Measurements from ENCODE around the gene ATP5F1C.
A peak's percentile ranks its signal among the peaks of the same experiment; 100 is the strongest.
"Not testable (repeated sequence)": the region's sequence is repeated elsewhere in the genome, so short reads cannot be mapped to it uniquely, and the experiment has no call there.

The ATP5F1C gene

GRCh38 chr10:7787857-7788638 is at the start of gene ATP5F1C, which contains the start of gene KIN:
ATP5F1C (plus strand) TSS chr10:7788177; CDS start chr10:7788208, 31 bp downstream.
KIN (minus strand) TSS chr10:7787993; CDS start chr10:7787933, 60 bp downstream.
- peak; percentile 61 for DNase-seq

- DNase-seq = no peak
These were observed 49.2 kb upstream of the ATP5F1C start for GRCh38 chr10:7738536-7739407.

GRCh38 chr10:7744307-7744706 is 43.7 kb upstream of the ATP5F1C start:
- DNase-seq = no peak

DNA sequence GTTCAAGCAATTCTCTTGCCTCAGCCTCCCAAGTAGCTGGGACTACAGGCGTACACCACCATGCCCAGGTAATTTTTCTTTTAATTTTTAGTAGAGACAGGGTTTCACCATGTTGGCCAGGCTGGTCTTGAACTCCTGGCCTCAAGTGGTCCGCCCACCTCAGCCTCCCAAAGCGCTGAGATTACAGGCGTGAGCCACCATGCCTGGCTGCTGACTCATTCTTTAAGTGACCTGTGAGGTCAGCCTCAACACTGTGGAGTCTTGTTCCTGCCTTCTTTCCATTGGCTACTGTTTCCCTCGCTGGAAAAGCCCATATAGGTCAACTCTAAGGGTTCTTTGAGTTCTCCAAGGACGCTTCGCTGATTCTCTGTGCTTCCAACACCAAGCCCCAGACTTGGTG is 39.3 kb upstream of the ATP5F1C start:
- DNase-seq = not testable (repeated sequence)

DNA sequence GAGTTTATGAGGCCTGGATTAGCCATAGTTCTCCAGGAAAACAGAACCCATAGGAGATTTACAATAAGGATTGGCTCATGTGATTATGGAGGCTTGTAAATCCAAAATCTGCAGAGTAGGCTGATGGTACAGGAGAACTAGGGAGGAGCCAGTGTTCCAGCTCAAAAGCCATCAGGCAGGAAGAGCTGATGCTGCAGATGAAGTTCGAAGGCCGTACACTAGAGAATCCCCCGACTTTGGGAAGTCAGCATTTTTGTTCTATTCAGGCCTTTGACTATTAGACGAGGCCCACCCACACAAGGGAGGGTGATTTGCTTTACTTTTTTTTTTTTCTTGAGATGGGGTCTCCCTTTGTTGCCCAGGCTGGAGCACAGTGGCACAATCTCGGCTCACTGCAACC is 37.8 kb upstream of the ATP5F1C start:
- no peak for DNase-seq

GRCh38 chr10:7752251-7752650 is 35.7 kb upstream of the ATP5F1C start:
- DNase-seq = no peak

GRCh38 chr10:7755103-7755502 is 32.9 kb upstream of the ATP5F1C start:
- no peak for DNase-seq

GRCh38 chr10:7756360-7756992 is 31.5 kb upstream of the ATP5F1C start:
- DNase-seq = no peak

- DNase-seq = no peak
These were observed 24.0 kb upstream of the ATP5F1C start for GRCh38 chr10:7763929-7764328.

DNA sequence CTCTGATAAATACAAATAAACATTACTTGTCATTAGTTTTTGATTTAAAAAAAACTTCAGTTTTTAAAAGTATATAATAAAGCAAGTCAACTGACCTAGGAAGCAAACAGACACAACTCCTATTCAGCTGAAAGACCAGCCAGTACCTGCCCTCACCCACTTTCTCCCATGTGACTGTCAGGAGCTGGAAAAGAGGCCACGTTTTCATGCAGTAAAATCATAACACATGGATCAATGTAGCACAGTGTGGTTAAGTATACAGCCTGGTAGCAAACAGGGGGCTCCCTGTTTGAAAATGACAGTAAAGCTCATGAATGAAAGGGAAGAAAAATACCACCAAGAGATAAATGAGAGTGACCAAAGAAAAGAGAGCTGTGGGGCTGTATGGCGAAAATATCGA is 21.7 kb upstream of the ATP5F1C start:
- no peak for DNase-seq

DNA sequence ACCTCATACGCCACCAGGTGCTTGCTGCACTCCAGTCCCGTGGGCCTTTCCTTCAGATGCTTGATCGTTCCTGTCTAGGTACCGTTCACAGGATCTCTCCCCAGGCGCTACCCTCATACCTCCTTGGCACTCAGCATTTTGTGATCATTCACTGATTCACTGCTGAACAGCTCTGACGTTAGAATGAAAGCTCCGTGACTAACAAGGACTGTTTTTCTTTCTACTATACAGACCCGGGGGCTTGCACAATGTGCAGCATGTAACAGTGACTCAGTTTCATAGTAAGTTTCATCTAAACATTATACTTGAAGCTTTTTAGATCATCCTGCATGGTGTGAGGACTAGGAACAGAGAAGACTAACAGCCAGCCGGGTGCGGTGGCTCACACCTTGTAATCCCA is 20.8 kb upstream of the ATP5F1C start:
- DNase-seq = no peak

- DNase-seq = no peak
These were observed 19.6 kb upstream of the ATP5F1C start for GRCh38 chr10:7768417-7768816.

DNA sequence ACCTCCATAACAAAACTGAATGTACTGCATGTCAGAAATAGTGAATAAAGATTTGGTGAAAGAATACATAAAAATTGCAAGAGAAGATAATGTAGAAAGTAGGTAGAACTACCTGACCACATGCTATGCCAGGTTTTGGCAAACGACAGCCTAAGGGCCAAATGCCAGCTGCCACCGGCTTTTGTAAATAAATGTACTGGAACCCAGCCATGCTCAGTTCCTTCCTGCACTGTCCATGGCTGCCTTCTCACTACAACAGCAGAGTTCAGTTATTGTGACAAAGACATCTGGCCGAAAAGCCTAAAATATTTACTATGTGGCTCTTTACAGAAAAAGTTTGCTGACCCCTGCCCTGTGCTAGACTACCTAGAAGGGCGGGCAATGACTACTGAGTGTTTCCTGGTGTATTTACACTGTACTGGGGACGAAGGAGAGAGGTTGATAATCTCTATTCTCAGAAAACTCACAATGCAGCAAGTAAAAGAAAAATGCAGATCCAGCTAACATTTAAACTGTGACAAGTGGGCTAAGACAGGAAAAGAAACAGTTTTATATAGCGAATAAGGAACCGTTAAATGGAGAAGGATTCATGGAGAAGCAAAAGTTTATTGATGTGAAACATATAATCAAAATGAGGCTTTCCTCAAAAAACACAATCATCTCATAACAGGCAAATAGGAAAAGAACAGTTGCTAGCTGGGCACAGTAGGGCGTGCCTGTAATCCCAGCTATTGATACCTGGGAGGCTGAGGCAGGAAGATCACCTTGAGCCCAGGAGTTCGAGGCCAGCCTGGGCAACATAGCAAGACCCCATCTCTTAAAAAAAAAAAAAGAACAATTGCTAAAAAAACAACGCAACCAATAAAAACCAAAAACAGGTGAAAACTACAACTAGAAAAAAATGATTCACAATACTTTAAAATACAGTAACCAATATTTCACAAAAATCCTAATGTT is 13.9 kb upstream of the ATP5F1C start:
- peak; percentile 17 for DNase-seq

DNA sequence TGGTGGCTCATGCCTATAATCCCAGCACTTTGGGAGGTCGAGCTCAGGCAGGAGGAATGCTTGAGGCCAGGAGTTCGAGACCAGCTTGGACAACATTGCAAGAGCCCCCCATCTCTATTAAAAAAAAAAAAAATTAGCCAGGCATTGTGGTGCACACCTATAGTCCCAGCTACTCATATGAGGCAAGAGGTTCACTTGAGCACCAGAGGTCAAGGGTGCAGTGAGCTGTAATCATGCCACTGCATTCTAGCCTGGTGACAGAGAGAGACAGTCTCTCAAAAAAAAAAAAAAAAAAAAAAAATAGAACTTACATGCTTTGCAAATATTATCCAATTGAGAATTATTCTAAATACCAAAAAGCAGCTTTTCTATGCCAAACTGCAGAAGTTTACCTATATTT is 11.2 kb upstream of the ATP5F1C start:
- DNase-seq = no peak

DNA sequence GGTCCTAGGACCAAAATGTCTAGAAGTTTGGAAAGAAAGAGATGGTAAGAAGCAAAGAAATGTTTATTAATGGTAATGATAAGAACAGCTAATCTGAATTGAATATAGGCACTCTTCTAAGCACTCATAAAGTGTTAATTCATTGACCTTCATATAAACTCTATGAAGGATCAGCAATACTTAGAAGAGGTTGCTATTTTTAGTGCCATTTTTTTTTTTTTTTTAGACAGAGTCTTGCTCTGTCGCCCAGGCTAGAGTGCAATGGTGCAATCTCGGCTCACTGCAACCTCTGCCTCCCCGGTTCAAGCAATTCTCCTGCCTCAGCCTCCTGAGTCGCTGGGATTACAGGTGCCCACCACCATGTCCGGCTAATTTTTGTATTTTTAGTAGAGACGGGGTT is 5.8 kb upstream of the ATP5F1C start:
- DNase-seq = not testable (repeated sequence)

GRCh38 chr10:7786430-7786829 is 1.5 kb upstream of the ATP5F1C start:
- no peak for DNase-seq

GRCh38 chr10:7787150-7787856 is 674 bp upstream of the ATP5F1C start:
- DNase-seq = no peak

GRCh38 chr10:7788639-7789286 is 786 bp downstream of the ATP5F1C start:
- DNase-seq = no peak

DNA sequence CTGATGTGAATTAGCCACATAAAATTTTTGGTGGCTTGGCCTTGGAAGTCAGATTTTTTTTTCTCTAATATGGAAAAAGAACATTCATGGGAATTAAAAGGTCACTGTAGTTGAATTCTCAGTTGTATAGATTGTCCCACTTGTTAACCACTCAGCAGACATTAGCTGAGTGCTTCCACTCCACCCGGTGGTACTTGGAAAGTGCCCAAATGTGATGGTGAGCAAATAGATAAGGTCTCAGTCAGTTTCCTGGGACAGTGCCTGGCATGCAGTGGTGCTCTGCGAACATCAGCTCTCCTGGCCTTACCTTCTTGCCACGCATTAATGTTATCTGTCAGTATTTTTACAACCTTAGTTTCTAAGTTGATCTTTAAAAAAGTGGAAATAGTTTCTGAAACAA is 1.4 kb downstream of the ATP5F1C start:
- no peak for DNase-seq

GRCh38 chr10:7792541-7792940 is 4.6 kb downstream of the ATP5F1C start:
- DNase-seq = no peak
